HL-60 (cell line): ENCODE results near the gene BRPF3.

Experiments used
- DNase-seq, 2 experiments: peaks; one replicate each; pipeline ENCODE4 v3.0.0-alpha.2; 2010 to 2020; ENCODE audit warnings: low read depth in 1 of 2, low spot score in 1 of 2
- H3K27ac ChIP-seq: fragments of 250-450 bp; sonication (Bioruptor Pico); replicated peaks from 2 replicates; pipeline ENCODE4 v1.5.1; 2020; ENCODE audit warnings: mild to moderate bottlenecking, moderate library complexity
- H3K27me3 ChIP-seq: fragments of 250-450 bp; sonication (Bioruptor Pico); 2 replicates; pipeline ENCODE4 v1.5.1; 2021; ENCODE audit warnings: mild to moderate bottlenecking, moderate library complexity; ENCODE audit not compliant: insufficient read depth, poor library complexity, severe bottlenecking
- H3K4me3 ChIP-seq: replicated peaks from 2 replicates; pipeline ENCODE4 v1.5.1; 2011; ENCODE audit warnings: mild to moderate bottlenecking, control low read depth, low read length; ENCODE audit not compliant: insufficient read depth
- CTCF ChIP-seq: IDR thresholded peaks from one replicate; pipeline ENCODE4 v1.5.1; 2011; ENCODE audit warnings: low read length, control low read depth, inconsistent platforms; ENCODE audit not compliant: insufficient read depth
- GABPA ChIP-seq: IDR thresholded peaks from 2 replicates; pipeline ENCODE4 v1.6.1; 2012; ENCODE audit warnings: low read depth
- POLR2AphosphoS5 ChIP-seq: IDR thresholded peaks from 2 replicates; pipeline ENCODE4 v1.6.1; 2012; ENCODE audit warnings: low read depth
- REST ChIP-seq: IDR thresholded peaks from 2 replicates; pipeline ENCODE4 v1.6.1; 2012; ENCODE audit warnings: low read depth; ENCODE audit not compliant: insufficient replicate concordance
- SPI1 ChIP-seq: IDR thresholded peaks from 2 replicates; pipeline ENCODE4 v1.6.1; 2012; ENCODE audit warnings: low read depth, mild to moderate bottlenecking, borderline replicate concordance

BRPF3 gene

GRCh38 chr6:36200154-36200891, 3.8 kb downstream of the BRPF3 start:
- no peak for DNase-seq
- Histone ChIP-seq H3K27ac (no peak overlapping the region), H3K4me3 (no peak overlapping the region), H3K27me3 (no peaks in the 10 kb centered on the region)
- TF ChIP-seq POLR2AphosphoS5 (no peak), SPI1 (no peak), GABPA (no peak), CTCF (no peak), REST (no peak)

DNA sequence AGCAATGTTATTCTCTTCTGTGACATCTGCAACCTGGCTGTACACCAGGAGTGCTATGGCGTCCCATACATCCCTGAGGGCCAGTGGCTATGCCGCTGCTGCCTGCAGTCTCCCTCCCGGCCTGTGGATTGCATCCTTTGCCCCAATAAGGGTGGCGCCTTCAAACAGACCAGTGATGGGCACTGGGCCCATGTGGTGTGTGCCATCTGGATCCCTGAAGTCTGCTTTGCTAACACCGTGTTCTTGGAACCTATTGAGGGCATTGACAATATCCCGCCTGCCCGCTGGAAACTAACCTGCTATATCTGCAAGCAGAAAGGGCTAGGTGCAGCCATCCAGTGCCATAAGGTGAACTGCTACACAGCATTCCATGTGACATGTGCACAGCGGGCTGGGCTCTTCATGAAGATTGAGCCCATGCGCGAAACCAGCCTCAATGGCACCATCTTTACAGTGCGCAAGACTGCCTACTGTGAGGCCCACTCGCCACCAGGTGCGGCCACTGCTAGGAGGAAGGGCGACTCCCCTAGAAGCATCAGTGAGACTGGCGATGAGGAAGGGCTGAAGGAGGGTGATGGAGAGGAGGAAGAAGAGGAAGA, 4.6 kb downstream of the BRPF3 start:
- DNase-seq, result no peak
- Histone ChIP-seq H3K27ac (no peak overlapping the region), H3K4me3 (no peak overlapping the region), H3K27me3 (no peaks in the 10 kb centered on the region)
- TF ChIP-seq CTCF, result no peak
- no peak for TF ChIP-seq REST
- TF ChIP-seq POLR2AphosphoS5, result no peak
- TF ChIP-seq GABPA, result no peak
- TF ChIP-seq SPI1, result no peak

DNA sequence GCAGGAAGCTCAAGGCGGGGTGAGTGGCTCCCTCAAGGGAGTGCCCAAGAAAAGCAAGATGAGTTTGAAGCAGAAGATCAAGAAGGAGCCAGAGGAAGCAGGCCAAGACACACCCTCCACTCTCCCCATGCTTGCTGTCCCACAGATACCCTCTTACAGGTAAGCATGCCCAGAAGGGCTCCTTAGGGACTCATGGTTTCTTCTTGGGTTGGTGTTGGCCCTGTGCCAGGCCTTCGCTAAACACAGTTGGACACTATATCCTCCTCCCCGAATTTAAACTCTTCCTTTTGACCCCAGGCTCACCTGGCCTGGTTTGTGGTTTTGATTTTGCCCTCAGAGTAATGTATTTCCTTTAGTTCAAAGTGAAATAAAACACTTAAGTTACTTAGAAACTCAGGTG, 5.1 kb downstream of the BRPF3 start:
- no peaks in the 10 kb centered on the region for H3K27me3 ChIP-seq
- no peak overlapping the region for H3K27ac ChIP-seq
- no peak for DNase-seq
- TF ChIP-seq SPI1 (no peak), POLR2AphosphoS5 (no peak), REST (no peak), GABPA (no peak), CTCF (no peak)
- no peak overlapping the region for H3K4me3 ChIP-seq
